Myocyte (in vitro differentiated cells): ENCODE data around the gene PRAMEF5. TPM values are rescaled to one million over a fixed set of nuclear protein-coding genes. Genes with fewer than 3 reads are reported as not detected.
A peak's percentile ranks its signal among the peaks of the same experiment; 100 is the strongest.
"Not testable (repeated sequence)": the region's sequence is repeated elsewhere in the genome, so short reads cannot be mapped to it uniquely, and the experiment has no call there.

ENCODE experiments used
- DNase-seq: peaks from one replicate; pipeline ENCODE4 v3.0.0-alpha.2; 2012; ENCODE audit warnings: low read depth
- polyA plus RNA-seq: library from polyadenylated mRNA; unstranded; fragments of >200 nt; gene quantifications from one replicate; pipeline ENCODE4 v1.2.1, GENCODE V29; 2012; ENCODE audit warnings: missing spikeins
- total RNA-seq: library from RNA; depleted of rRNA; stranded (reverse); fragments of >200 nt; gene quantifications from 2 replicates; pipeline ENCODE4 v1.2.3, GENCODE V29; 2014

Gene PRAMEF5
- total RNA-seq: not detected in 2 replicates
- not detected for polyA plus RNA-seq

GRCh38 chr1:13253898-13254297, at the start of gene PRAMEF5:
TSS of gene PRAMEF5 (plus strand) at chr1:13254198. CDS start at chr1:13259269, 5,071 bp downstream.
- not testable (repeated sequence) for DNase-seq

- DNase-seq: not testable (repeated sequence)
Observed at GRCh38 chr1:13208712-13209111, 45.3 kb upstream of the PRAMEF5 start.

- not testable (repeated sequence) for DNase-seq
Observed at GRCh38 chr1:13216619-13217018, 37.4 kb upstream of the PRAMEF5 start.

- not testable (repeated sequence) for DNase-seq
Observed at GRCh38 chr1:13219203-13219602, 34.8 kb upstream of the PRAMEF5 start.

- not testable (repeated sequence) for DNase-seq
Observed at GRCh38 chr1:13222788-13223187, 31.2 kb upstream of the PRAMEF5 start.

GRCh38 chr1:13224480-13225060, 29.4 kb upstream of the PRAMEF5 start:
- DNase-seq: no peak

GRCh38 chr1:13225675-13226204, 28.3 kb upstream of the PRAMEF5 start, which contains the start of gene PRAMEF18:
TSS of gene PRAMEF18 (minus strand) at chr1:13226154. CDS start at chr1:13226106, 48 bp downstream.
- DNase-seq: not testable (repeated sequence)

GRCh38 chr1:13227271-13228055, 26.5 kb upstream of the PRAMEF5 start:
- DNase-seq: not testable (repeated sequence)

GRCh38 chr1:13228343-13228781, 25.6 kb upstream of the PRAMEF5 start:
- DNase-seq: no peak

- not testable (repeated sequence) for DNase-seq
Observed at GRCh38 chr1:13230096-13230495, 23.9 kb upstream of the PRAMEF5 start.

GRCh38 chr1:13230601-13231000, 23.4 kb upstream of the PRAMEF5 start:
- DNase-seq: not testable (repeated sequence)

GRCh38 chr1:13231061-13231750, 22.8 kb upstream of the PRAMEF5 start:
- DNase-seq: not testable (repeated sequence)

- not testable (repeated sequence) for DNase-seq
Observed at GRCh38 chr1:13232056-13232455, 21.9 kb upstream of the PRAMEF5 start.

GRCh38 chr1:13234057-13234456, 19.9 kb upstream of the PRAMEF5 start:
- peak; percentile 3 for DNase-seq

GRCh38 chr1:13237572-13237971, 16.4 kb upstream of the PRAMEF5 start:
- not testable (repeated sequence) for DNase-seq

- DNase-seq: not testable (repeated sequence)
Observed at GRCh38 chr1:13239633-13240032, 14.4 kb upstream of the PRAMEF5 start.

- DNase-seq: not testable (repeated sequence)
Observed at GRCh38 chr1:13243536-13244263, 10.3 kb upstream of the PRAMEF5 start.

GRCh38 chr1:13245841-13246553, 8.0 kb upstream of the PRAMEF5 start:
- DNase-seq: not testable (repeated sequence)

- not testable (repeated sequence) for DNase-seq
Observed at GRCh38 chr1:13246554-13246871, 7.5 kb upstream of the PRAMEF5 start.

- not testable (repeated sequence) for DNase-seq
Observed at GRCh38 chr1:13247122-13247521, 6.9 kb upstream of the PRAMEF5 start.
